Activated effector memory CD4-positive, alpha-beta T cell treated with anti-CD3 and anti-CD28 coated beads, Interleukin-2, amount 50 U/mL, for 16 hours (primary cell): Measurements from ENCODE around the gene ACTR1A.
A peak's percentile ranks its signal among the peaks of the same experiment; 100 is the strongest.

Source experiments
- DNase-seq: peaks from one replicate; pipeline ENCODE4 v3.0.0-alpha.2; 2020

Gene ACTR1A

DNA sequence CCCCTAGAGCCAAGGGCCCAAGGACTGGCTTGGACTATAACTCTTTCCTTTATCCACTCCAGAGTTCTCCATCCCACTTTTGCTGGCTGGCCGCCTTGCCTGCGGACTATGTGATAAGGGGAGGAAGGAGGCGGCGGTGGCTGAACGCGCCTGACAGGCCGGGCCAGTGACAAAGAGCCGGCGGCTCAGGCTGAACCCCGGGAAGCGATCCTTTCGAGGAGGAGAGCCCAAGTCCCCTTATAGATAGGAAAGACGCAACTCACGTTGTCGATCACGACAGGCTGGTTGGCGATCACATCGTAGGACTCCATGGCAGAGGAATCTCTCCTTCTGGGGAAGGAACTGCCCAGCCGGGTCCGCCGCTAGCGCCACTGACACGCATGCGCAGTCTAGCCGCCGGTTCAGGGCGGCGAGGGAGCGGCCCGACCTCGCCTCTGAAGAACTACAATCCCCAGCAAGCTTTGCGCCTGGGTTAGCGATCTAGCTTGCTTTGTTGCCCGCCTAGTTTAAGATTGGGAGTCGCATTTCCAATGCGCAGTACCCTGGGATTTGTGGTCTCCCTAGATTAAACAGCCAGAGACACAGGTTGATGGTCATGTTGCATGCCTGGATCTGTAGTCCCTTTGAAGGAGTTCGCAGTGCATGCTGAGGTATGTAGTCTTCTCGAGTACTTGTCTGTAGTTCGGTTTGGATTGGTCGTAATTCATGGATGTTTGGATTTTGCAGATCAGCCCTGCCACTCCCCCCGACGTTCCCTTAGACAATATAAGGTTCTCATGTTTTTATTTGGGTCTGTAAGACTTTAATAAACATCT lies at the start of gene ACTR1A:
Gene ACTR1A (minus strand): TSS at position 376 of the 815 bp plus-strand sequence. CDS start 65 bp downstream, at position 311.
- DNase-seq = peak; percentile 98

- DNase-seq = peak; percentile 17
Measured at GRCh38 chr10:102550636-102551210, 48.2 kb upstream of the ACTR1A start.

DNA sequence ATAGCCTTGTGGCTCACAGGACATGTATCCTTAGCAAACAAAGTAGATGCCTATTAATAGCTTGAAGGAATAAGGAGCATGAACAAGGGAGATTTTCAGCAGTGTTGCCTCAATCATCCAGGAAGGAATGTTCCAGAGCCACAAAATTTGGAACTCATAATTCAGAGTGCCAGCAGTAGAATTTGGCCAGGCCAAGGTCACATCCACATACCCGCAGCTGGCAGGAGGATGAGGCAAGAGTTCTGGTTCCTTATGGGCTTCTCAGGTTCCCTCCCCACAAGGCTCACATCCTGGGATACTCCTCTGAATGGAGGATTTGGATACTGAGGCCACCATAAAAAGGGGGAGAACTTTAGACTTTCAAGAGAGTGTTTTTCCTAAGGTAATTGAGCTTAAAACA lies 47.0 kb upstream of the ACTR1A start:
- no peak for DNase-seq

- DNase-seq = peak; percentile 24
Measured at GRCh38 chr10:102546606-102547320, 44.3 kb upstream of the ACTR1A start.

- no peak for DNase-seq
Measured at GRCh38 chr10:102545997-102546396, 43.5 kb upstream of the ACTR1A start.

DNA sequence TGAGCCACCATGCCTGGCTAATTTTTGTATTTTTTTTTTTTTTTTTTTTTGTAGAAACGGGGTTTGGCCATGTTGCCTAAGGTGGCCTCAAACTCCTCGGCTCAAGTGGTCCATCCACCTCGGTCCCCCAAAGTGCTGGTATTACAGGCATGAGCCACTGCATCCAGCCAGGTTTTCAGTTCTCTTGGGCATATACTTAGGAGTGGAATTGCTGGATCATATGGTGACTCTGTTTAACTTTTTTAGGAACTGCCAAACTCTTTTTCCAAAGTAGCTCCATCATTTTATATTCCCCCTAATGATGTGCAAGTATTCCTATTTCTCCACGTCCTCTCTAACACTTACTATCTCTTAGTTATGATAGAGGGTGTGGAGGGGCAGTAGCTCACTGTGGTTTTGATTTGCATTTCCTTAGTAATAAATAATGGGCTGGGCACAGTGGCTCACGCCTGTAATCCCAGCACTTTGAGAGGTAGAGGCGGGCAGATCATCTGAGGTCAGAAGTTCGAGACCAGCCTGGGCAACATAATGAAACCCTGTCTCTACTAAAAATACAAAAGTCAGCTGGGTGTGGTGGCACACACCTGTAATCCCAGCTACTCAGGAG lies 42.9 kb upstream of the ACTR1A start:
- DNase-seq = no peak

- peak; percentile 24 for DNase-seq
Measured at GRCh38 chr10:102542800-102543418, 40.4 kb upstream of the ACTR1A start.

GRCh38 chr10:102540023-102540422 lies 37.5 kb upstream of the ACTR1A start:
- DNase-seq = peak; percentile 27

GRCh38 chr10:102538811-102539210 lies 36.3 kb upstream of the ACTR1A start:
- DNase-seq = peak; percentile 30

- DNase-seq = no peak
Measured at GRCh38 chr10:102537948-102538347, 35.4 kb upstream of the ACTR1A start.

DNA sequence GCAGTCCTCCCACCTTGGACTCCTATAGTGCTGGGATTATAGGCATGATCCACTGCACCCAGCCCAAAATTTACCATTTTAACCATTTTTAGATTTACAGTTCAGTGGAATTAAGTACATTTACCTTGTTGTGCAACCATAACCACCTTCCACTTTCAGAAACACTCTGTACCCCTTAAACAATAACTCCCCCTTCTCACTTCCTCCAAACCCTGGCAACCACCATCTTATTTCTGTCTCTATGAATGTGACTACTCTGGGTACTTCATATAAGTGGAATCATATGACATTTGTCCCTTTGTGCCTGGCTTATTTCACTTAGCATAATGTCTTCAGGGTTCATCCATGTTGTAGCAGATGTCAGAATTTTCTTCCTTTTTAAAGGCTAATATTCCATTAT lies 34.9 kb upstream of the ACTR1A start:
- no peak for DNase-seq

DNA sequence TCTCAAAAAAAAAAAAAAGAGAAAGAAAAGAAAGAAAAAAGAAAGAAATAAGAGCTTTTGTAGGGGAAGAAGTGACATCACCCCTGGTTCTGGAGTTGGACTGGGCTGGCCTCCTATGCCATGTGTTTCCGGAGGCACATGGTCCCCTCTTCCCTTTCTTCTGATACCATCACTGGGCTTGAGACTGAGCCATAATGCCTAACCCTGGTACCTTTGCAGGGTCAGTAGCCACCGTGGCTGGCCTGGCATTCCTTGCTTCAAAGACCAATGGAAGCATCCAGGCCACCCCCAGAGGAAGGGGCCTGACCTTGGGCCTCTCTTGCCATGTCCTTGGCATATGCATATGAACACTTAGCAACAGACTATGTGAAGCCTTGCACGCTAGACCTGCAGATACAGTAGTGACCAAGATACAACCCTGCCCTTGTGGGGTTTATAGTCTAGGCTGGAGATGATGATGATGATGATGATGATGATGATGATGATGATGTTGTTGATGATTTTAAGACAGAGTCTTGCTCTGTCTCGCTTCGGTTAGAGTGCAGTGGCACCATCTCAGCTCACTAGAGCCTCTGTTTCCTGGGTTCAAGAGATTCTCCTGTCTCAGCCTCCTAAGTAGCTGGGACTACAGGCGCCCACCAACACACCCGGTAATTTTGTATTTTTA lies 33.1 kb upstream of the ACTR1A start:
- peak; percentile 55 for DNase-seq

DNA sequence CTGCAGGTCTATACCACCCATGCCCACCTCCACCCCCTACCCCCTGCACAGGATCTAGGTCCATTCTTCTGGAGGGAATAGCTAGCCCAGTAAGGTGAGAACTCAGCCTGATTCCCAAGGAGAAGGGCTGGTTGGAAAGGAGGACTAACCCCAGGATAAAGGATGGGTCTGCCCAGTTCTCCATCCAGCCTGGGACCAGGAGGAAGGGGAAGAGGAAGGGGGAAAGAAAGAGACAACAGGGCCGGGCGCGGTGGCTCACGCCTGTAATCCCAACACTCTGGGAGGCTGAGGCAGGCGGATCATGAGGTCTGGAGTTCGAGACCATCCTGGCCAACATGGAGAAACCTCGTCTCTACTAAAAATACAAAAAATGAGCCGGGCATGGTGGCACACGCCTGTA lies 32.5 kb upstream of the ACTR1A start:
- DNase-seq = peak; percentile 44

- DNase-seq = peak; percentile 50
Measured at GRCh38 chr10:102534333-102534732, 31.8 kb upstream of the ACTR1A start.

- no peak for DNase-seq
Measured at GRCh38 chr10:102527546-102527945, 25.0 kb upstream of the ACTR1A start.

GRCh38 chr10:102524746-102525145 lies 22.2 kb upstream of the ACTR1A start:
- no peak for DNase-seq

DNA sequence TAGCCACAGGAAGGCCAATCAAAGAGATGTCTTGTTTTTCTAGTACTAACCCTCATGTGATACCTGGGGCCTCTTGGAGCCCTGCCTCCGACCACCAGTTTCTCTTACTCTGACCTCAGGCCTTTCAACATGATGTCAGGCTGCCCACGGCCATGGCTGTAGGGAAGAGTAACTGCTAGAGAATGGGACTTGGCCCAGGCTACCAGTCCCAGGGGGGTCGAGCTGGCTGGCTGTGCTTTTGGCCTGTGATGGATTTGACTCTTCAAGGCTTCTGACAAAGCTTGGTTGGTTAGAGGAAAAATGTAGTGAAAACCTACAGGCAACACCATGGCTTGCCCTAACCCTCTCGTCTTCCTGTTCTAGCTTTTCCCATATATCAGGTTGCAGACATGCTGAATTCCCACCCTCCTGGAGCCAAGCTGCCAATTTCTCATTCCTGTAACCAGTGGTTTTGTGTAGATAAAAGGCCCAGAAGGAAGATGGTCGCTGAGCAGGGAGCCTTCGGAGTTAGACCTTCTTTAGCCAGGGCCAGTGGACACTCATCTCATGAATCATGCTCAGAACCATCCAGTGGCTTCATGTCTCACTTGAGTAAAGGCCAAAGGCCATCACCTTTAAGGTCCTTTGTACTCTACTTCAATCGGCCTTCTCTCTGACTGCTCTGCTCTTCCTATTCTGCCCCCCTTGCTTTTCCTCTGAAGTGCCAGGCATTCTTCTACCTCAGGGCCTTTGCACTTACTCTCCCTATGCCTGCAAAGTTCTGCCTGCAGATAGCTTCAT lies 20.9 kb upstream of the ACTR1A start:
- peak; percentile 39 for DNase-seq

DNA sequence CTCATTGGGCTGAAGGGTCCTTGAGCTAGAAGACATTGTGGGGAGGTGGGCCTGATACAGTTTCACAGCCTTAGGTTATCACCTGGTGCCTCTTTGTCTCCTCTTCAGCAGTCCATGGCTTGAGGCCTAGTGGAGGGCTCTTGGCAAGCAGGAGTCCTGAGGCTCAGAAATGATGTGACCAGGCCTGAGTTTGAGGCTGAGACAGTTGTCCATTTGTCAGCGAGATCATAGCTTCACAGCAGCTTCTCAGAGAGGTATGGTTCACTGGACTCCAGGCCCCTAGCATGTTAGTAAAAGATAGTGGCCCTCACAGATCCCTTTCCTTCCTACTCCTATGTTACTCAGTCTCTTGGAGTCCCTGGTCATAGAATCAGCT lies 20.4 kb upstream of the ACTR1A start:
- DNase-seq = no peak

- DNase-seq = peak; percentile 52
Measured at GRCh38 chr10:102519246-102519825, 16.8 kb upstream of the ACTR1A start.

GRCh38 chr10:102517553-102517952 lies 15.0 kb upstream of the ACTR1A start:
- peak; percentile 37 for DNase-seq

- DNase-seq = peak; percentile 43
Measured at GRCh38 chr10:102515724-102516123, 13.2 kb upstream of the ACTR1A start.
